MM.1S (cell line): ENCODE results near the gene RRP12.

ENCODE experiments used
- CTCF ChIP-seq: fragments of 300-600 bp; sonication (generic); IDR thresholded peaks from 2 replicates; pipeline ENCODE4 v1.5.1; 2016; ENCODE audit warnings: antibody characterized with exemption, low read length, mixed read lengths
- EZH2phosphoT487 ChIP-seq: fragments of 300-600 bp; sonication (generic); IDR thresholded peaks from 2 replicates; pipeline ENCODE4 v1.6.1; 2018; ENCODE audit warnings: antibody characterized with exemption, low read length

GRCh38 chr10:97360705-97361536, 40.2 kb downstream of the RRP12 start:
- TF ChIP-seq EZH2phosphoT487 = no peak
- no peak for TF ChIP-seq CTCF
